H9 (cell line): ENCODE data around the gene SLC2A11. TPM values are rescaled to one million over a fixed set of nuclear protein-coding genes. Genes with fewer than 3 reads are reported as not detected.

Source experiments
- DNase-seq: peaks from one replicate; pipeline ENCODE4 v3.0.0-alpha.2; 2017
- H2AFZ ChIP-seq: one replicate; pipeline ENCODE4 v1.6.1; 2013; ENCODE audit warnings: mild to moderate bottlenecking, low read length, control low read depth, moderate library complexity
- H2AK5ac ChIP-seq: 2 replicates; pipeline ENCODE4 v1.6.1; 2013; ENCODE audit warnings: low read length, control low read depth, mixed read lengths; ENCODE audit not compliant: insufficient read length
- H2BK120ac ChIP-seq: one replicate; pipeline ENCODE4 v1.6.1; 2013; ENCODE audit warnings: low read depth, mild to moderate bottlenecking, low read length, control low read depth, inconsistent platforms; ENCODE audit not compliant: poor library complexity, severe bottlenecking
- H2BK12ac ChIP-seq: 2 replicates; pipeline ENCODE4 v1.6.1; 2013; ENCODE audit warnings: low read length, control low read depth, mixed read lengths, low read depth; ENCODE audit not compliant: insufficient read length
- H2BK15ac ChIP-seq: 2 replicates; pipeline ENCODE4 v1.6.1; 2013; ENCODE audit warnings: low read depth, low read length, control low read depth
- H2BK20ac ChIP-seq: one replicate; pipeline ENCODE4 v1.6.1; 2013; ENCODE audit warnings: low read depth, mild to moderate bottlenecking, low read length, control low read depth, inconsistent platforms; ENCODE audit not compliant: poor library complexity, severe bottlenecking
- H2BK5ac ChIP-seq: 2 replicates; pipeline ENCODE4 v1.6.1; 2013; ENCODE audit warnings: low read length, control low read depth, mixed read lengths; ENCODE audit not compliant: insufficient read length
- H3K14ac ChIP-seq: 2 replicates; pipeline ENCODE4 v1.6.1; 2013; ENCODE audit warnings: low read length, control low read depth; ENCODE audit not compliant: insufficient read depth
- H3K18ac ChIP-seq: 2 replicates; pipeline ENCODE4 v1.6.1; 2013; ENCODE audit warnings: low read depth, mild to moderate bottlenecking, mixed read lengths, low read length, control low read depth; ENCODE audit not compliant: insufficient read length
- H3K23ac ChIP-seq: 2 replicates; pipeline ENCODE4 v1.6.1; 2013; ENCODE audit warnings: low read length, control low read depth, mixed read lengths, low read depth; ENCODE audit not compliant: insufficient read length
- H3K23me2 ChIP-seq: 2 replicates; pipeline ENCODE4 v1.6.1; 2013; ENCODE audit warnings: low read depth, mild to moderate bottlenecking, mixed read lengths, low read length, control low read depth; ENCODE audit not compliant: insufficient read length, poor library complexity, severe bottlenecking
- H3K27ac ChIP-seq: 2 replicates; pipeline ENCODE4 v1.5.1; 2013; ENCODE audit warnings: low read length, control low read depth, mixed read lengths, low read depth; ENCODE audit not compliant: insufficient read length
- H3K27me3 ChIP-seq: 2 replicates; pipeline ENCODE4 v1.6.1; 2013; ENCODE audit warnings: low read length, control low read depth, inconsistent platforms; ENCODE audit not compliant: insufficient read depth
- H3K4ac ChIP-seq: 2 replicates; pipeline ENCODE4 v1.6.1; 2013; ENCODE audit warnings: low read depth, mild to moderate bottlenecking, control low read depth, inconsistent platforms, low read length, moderate library complexity
- H3K4me1 ChIP-seq: 2 replicates; pipeline ENCODE4 v1.6.1; 2013; ENCODE audit warnings: low read length, control low read depth, inconsistent platforms; ENCODE audit not compliant: insufficient read depth
- H3K4me2 ChIP-seq: 2 replicates; pipeline ENCODE4 v1.6.1; 2013; ENCODE audit warnings: low read length, control low read depth, mixed read lengths; ENCODE audit not compliant: insufficient read length, insufficient read depth
- H3K56ac ChIP-seq: 2 replicates; pipeline ENCODE4 v1.6.1; 2013; ENCODE audit warnings: low read depth, mild to moderate bottlenecking, mixed read lengths, low read length, control low read depth; ENCODE audit not compliant: insufficient read length
- H3K79me1 ChIP-seq: 2 replicates; pipeline ENCODE4 v1.6.1; 2013; ENCODE audit warnings: low read depth, mild to moderate bottlenecking, moderate library complexity, low read length, control low read depth, inconsistent platforms; ENCODE audit not compliant: insufficient read depth, poor library complexity, severe bottlenecking
- H3K79me2 ChIP-seq: 2 replicates; pipeline ENCODE4 v1.6.1; 2013; ENCODE audit warnings: low read length, control low read depth, inconsistent platforms; ENCODE audit not compliant: insufficient read depth
- H3K9ac ChIP-seq: 2 replicates; pipeline ENCODE4 v1.6.1; 2013; ENCODE audit warnings: low read length, control low read depth, mixed read lengths; ENCODE audit not compliant: insufficient read length; ENCODE audit errors: extremely low read depth
- H3K9me3 ChIP-seq: one replicate; pipeline ENCODE4 v1.6.1; 2013; ENCODE audit warnings: low read depth, low read length, inconsistent platforms; ENCODE audit not compliant: control insufficient read depth
- H3T11ph ChIP-seq: one replicate; pipeline ENCODE4 v1.6.1; 2013; ENCODE audit warnings: mild to moderate bottlenecking, low read length, control low read depth, inconsistent platforms
- H4K20me1 ChIP-seq: one replicate; pipeline ENCODE4 v1.6.1; 2013; ENCODE audit not compliant: control insufficient read depth, insufficient read length, insufficient read depth
- H4K5ac ChIP-seq: 2 replicates; pipeline ENCODE4 v1.6.1; 2013; ENCODE audit warnings: low read depth, mild to moderate bottlenecking, mixed read lengths, low read length, control low read depth; ENCODE audit not compliant: insufficient read length
- H4K8ac ChIP-seq: replicated peaks from 2 replicates; pipeline ENCODE4 v1.6.1; 2013; ENCODE audit warnings: low read length, control low read depth, mixed read lengths, low read depth; ENCODE audit not compliant: insufficient read length
- H4K91ac ChIP-seq: 2 replicates; pipeline ENCODE4 v1.6.1; 2013; ENCODE audit warnings: low read depth, mild to moderate bottlenecking, moderate library complexity, mixed read lengths, low read length, control low read depth; ENCODE audit not compliant: insufficient read length
- H3K27ac Mint-ChIP-seq, 3 experiments: 2 replicates in 2 of 3; 3 replicates in 1 of 3; pipeline ENCODE4 v1.8.0; 2020 to 2021; ENCODE audit warnings: mixed read lengths in 3 of 3, mild to moderate bottlenecking in 1 of 3, moderate library complexity in 1 of 3
- H3K27me3 Mint-ChIP-seq: 2 replicates; pipeline ENCODE4 v1.8.0; 2021; ENCODE audit warnings: low read depth, mild to moderate bottlenecking, moderate library complexity, mixed read lengths
- H3K36me3 Mint-ChIP-seq, 3 experiments: 2 replicates in 2 of 3; 3 replicates in 1 of 3; pipeline ENCODE4 v1.8.0; 2020 to 2021; ENCODE audit warnings: low read depth in 3 of 3, mixed read lengths in 3 of 3; ENCODE audit not compliant: insufficient read depth in 1 of 3
- H3K4me1 Mint-ChIP-seq, 2 experiments: 2 replicates each; pipeline ENCODE4 v1.8.0; 2020; ENCODE audit warnings: mixed read lengths in 2 of 2
- H3K4me3 Mint-ChIP-seq, 2 experiments: 2 replicates in 1 of 2; 3 replicates in 1 of 2; pipeline ENCODE4 v1.8.0; 2020 to 2021; ENCODE audit warnings: mild to moderate bottlenecking in 2 of 2, mixed read lengths in 2 of 2, moderate library complexity in 1 of 2
- H3K9me3 Mint-ChIP-seq, 2 experiments: 2 replicates in 1 of 2; 3 replicates in 1 of 2; pipeline ENCODE4 v1.8.0; 2020; ENCODE audit warnings: mild to moderate bottlenecking in 2 of 2, mixed read lengths in 2 of 2, moderate library complexity in 1 of 2
- WGBS: extraction: QIAGEN DNeasy Blood & Tissue Kit; methylation state at CpG from one replicate; pipeline ENCODE4 v1.1.7; 2013; ENCODE audit warnings: missing lambda C conversion rate, low lambda C conversion rate, mixed read lengths; ENCODE audit not compliant: insufficient read length; ENCODE audit errors: extremely low coverage; 5-methylcytosine and 5-hydroxymethylcytosine counted together
- total RNA-seq: library from RNA; stranded (reverse); gene quantifications from 2 replicates; pipeline ENCODE4 v1.2.1, GENCODE V29; 2021
- TF ChIP-seq, protein P1 (sequence below): fragments of 200-600 bp; sonication (generic); conservative IDR thresholded peaks from 3 replicates; pipeline ENCODE4 v1.8.0; 2021; ENCODE audit warnings: antibody characterized with exemption, mild to moderate bottlenecking

Gene SLC2A11
- total RNA-seq, 1 experiment from 2014 or later, result 15.0 TPM

DNA sequence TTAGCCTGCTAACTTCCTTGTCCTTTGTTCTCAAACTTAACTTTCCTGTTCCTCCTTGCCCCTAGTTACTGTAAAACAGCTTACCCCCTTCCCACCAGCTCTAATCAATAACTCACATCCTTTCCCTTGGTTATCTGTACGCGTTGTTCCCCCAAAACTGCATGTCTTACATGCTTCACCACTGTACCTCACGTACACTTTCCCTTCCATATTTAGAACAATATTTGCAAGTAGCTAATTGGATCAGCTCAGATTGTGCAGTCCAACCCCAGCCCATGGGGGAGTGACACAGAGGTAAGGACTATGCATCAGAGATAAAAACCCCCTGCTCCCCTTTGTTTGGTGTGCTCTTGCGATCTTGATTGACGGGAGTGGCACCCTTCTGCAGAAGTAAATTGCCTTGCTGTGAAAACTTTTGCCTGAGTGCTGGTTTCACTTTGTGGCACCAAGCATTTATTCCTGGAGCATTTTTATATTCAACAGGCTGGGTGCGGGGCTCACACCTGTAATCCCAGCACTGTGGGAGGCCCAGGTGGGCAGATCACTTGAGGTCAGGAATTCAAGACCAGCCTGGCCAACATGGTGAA lies 67.4 kb downstream of the SLC2A11 start:
- no peak overlapping the region for H4K8ac ChIP-seq
- no peaks in the 10 kb centered on the region for H3K79me2 ChIP-seq
- no peak overlapping the region for H2AFZ ChIP-seq
- H3K27me3 ChIP-seq, result no peaks in the 10 kb centered on the region
- TF ChIP-seq, protein P1, sequence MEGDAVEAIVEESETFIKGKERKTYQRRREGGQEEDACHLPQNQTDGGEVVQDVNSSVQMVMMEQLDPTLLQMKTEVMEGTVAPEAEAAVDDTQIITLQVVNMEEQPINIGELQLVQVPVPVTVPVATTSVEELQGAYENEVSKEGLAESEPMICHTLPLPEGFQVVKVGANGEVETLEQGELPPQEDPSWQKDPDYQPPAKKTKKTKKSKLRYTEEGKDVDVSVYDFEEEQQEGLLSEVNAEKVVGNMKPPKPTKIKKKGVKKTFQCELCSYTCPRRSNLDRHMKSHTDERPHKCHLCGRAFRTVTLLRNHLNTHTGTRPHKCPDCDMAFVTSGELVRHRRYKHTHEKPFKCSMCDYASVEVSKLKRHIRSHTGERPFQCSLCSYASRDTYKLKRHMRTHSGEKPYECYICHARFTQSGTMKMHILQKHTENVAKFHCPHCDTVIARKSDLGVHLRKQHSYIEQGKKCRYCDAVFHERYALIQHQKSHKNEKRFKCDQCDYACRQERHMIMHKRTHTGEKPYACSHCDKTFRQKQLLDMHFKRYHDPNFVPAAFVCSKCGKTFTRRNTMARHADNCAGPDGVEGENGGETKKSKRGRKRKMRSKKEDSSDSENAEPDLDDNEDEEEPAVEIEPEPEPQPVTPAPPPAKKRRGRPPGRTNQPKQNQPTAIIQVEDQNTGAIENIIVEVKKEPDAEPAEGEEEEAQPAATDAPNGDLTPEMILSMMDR, result no peak
- H2BK5ac ChIP-seq, result no peak overlapping the region
- Mint-ChIP-seq H3K27ac (no peak overlapping the region), H3K27me3 (no peaks in the 10 kb centered on the region), H3K36me3 (peaks cover 70 to 85% (median 73%) of the 10 kb centered on the region in 3 experiments), H3K4me3 (no peak overlapping the region), H3K4me1 (peaks cover 0 to 3% of the 10 kb centered on the region in 2 experiments; a peak in 1 of 4 replicates), H3K9me3 (peaks cover 6% of the 10 kb centered on the region in 2 experiments; a peak in 4 of 5 replicates)
- H3K79me1 ChIP-seq, result no peaks in the 10 kb centered on the region
- no peaks in the 10 kb centered on the region for H3K9me3 ChIP-seq
- H4K20me1 ChIP-seq, result no peaks in the 10 kb centered on the region
- no peaks in the 10 kb centered on the region for H3K4me1 ChIP-seq
- no peak overlapping the region for H2AK5ac ChIP-seq
- no peak overlapping the region for H2BK20ac ChIP-seq
- no peak overlapping the region for H2BK120ac ChIP-seq
- H2BK12ac ChIP-seq, result no peak overlapping the region
- no peak overlapping the region for H3K14ac ChIP-seq
- no peak overlapping the region for H3T11ph ChIP-seq
- H3K23me2 ChIP-seq, result no peaks in the 10 kb centered on the region
- no peak overlapping the region for H3K9ac ChIP-seq
- no peak overlapping the region for H3K4me2 ChIP-seq
- WGBS, result no CpG with 5 or more reads among the region's 6 CpGs
- H2BK15ac ChIP-seq, result no peak overlapping the region
- no peak overlapping the region for H3K27ac ChIP-seq
- no peak overlapping the region for H4K5ac ChIP-seq
- DNase-seq, result no peak
- no peak overlapping the region for H4K91ac ChIP-seq
- H3K18ac ChIP-seq, result no peak overlapping the region
- no peak overlapping the region for H3K56ac ChIP-seq
- no peak overlapping the region for H3K23ac ChIP-seq
- no peak overlapping the region for H3K4ac ChIP-seq
